K562 (cell line): ENCODE data around the gene PGS1. TPM values are rescaled to one million over a fixed set of nuclear protein-coding genes. Genes with fewer than 3 reads are reported as not detected.

Experiments used
- ATF1 ChIP-seq, 2 experiments: fragments of 450-650 bp in 1 of 2; IDR thresholded peaks; 2 replicates each; pipeline ENCODE4 v1.6.1; 2016; ENCODE audit warnings: missing compliant biosample characterization in 1 of 2, missing genetic modification characterization in 1 of 2
- CCAR2 ChIP-seq: fragments of 200-400 bp; formaldehyde crosslinking; IDR thresholded peaks from 2 replicates; pipeline ENCODE4 v1.6.1; 2017; ENCODE audit warnings: mild to moderate bottlenecking, low read depth, low read length
- CSDE1 ChIP-seq, 2 experiments: fragments of 450-650 bp; IDR thresholded peaks; 2 replicates each; pipeline ENCODE4 v1.6.1; 2016; ENCODE audit warnings: mild to moderate bottlenecking in 1 of 2
- HMGN3 ChIP-seq: IDR thresholded peaks from 2 replicates; pipeline ENCODE4 v1.6.1; 2011; ENCODE audit warnings: borderline replicate concordance, low read depth, mild to moderate bottlenecking, mixed read lengths, low read length; ENCODE audit not compliant: insufficient read length; ENCODE audit errors: extremely low read depth
- KLF6 ChIP-seq: fragments of 250-450 bp; sonication (Bioruptor Pico); IDR thresholded peaks from 2 replicates; pipeline ENCODE4 v1.4.0; 2020; ENCODE audit warnings: mild to moderate bottlenecking, moderate library complexity, borderline replicate concordance
- OTX1 ChIP-seq: fragments of 450-650 bp; formaldehyde crosslinking; IDR thresholded peaks from 2 replicates; pipeline ENCODE4 v1.4.0; 2022; ENCODE audit warnings: mild to moderate bottlenecking
- SMARCC2 ChIP-seq: fragments of 450-650 bp; IDR thresholded peaks from 2 replicates; pipeline ENCODE4 v1.6.1; 2017; ENCODE audit warnings: antibody characterized with exemption, moderate library complexity, mild to moderate bottlenecking, low read depth
- SP1 ChIP-seq: sonication (generic); formaldehyde crosslinking; IDR thresholded peaks from 2 replicates; pipeline ENCODE4 v1.8.1; 2022; ENCODE audit warnings: mild to moderate bottlenecking, missing genetic modification reagents
- STAT5A ChIP-seq: IDR thresholded peaks from 2 replicates; pipeline ENCODE4 v1.6.1; 2012; ENCODE audit warnings: low read length, inconsistent platforms, borderline replicate concordance
- ZBTB7A ChIP-seq: IDR thresholded peaks from 2 replicates; pipeline ENCODE4 v1.6.1; 2011; ENCODE audit warnings: low read depth, mild to moderate bottlenecking, low read length, moderate library complexity, borderline replicate concordance; ENCODE audit not compliant: control insufficient read depth
- ZNF146 ChIP-seq: IDR thresholded peaks from one replicate; pipeline ENCODE4 v1.6.1; 2018; ENCODE audit warnings: missing compliant biosample characterization; ENCODE audit not compliant: unreplicated experiment
- ZNF57 ChIP-seq: fragments of 450-650 bp; formaldehyde crosslinking; IDR thresholded peaks from 2 replicates; pipeline ENCODE4 v1.4.0; 2020; ENCODE audit warnings: mild to moderate bottlenecking, moderate library complexity
- polyA plus RNA-seq, 8 experiments: library from polyadenylated mRNA; depleted of rRNA in 4 of 8; stranded (reverse) in 5 of 8; unstranded in 3 of 8; fragments of >200 nt; fragmentation: Nextera tagmentation in 2 of 8; fragmentation: Illumina TruSeq in 1 of 8; extraction: Ambion mirVana in 2 of 8; extraction: Trizol in 1 of 8; gene quantifications; 2 replicates each; pipeline versions ENCODE4 v1.2.1 to v1.2.3, GENCODE V29; 2011 to 2014; ENCODE audit warnings: inconsistent platforms in 1 of 8, missing spikeins in 1 of 8
- total RNA-seq, 7 experiments: library from RNA; depleted of rRNA in 6 of 7; stranded (reverse); fragments of >200 nt in 6 of 7; fragmentation: Illumina TruSeq in 2 of 7; extraction: Trizol in 2 of 7; gene quantifications; 2 replicates each; pipeline versions ENCODE4 v1.2.1 to v1.2.3, GENCODE V29; 2011 to 2021; ENCODE audit warnings: low replicate concordance in 1 of 7
- TF ChIP-seq, protein P1 (sequence below): sonication (generic); formaldehyde crosslinking; IDR thresholded peaks from 2 replicates; pipeline ENCODE4 v1.8.1; 2023; ENCODE audit warnings: missing genetic modification reagents, mild to moderate bottlenecking, borderline replicate concordance
- TF ChIP-seq, protein P2 (sequence below): fragments of 450-650 bp; formaldehyde crosslinking; IDR thresholded peaks from 2 replicates; pipeline ENCODE4 v1.4.0; 2022; ENCODE audit warnings: missing genetic modification characterization
- TF ChIP-seq, protein P3 (sequence below): fragments of 450-650 bp; IDR thresholded peaks from 2 replicates; pipeline ENCODE4 v1.6.1; 2014; ENCODE audit warnings: low read depth, mild to moderate bottlenecking, moderate library complexity, borderline replicate concordance
- TF ChIP-seq, protein P4 (sequence below): sonication (generic); formaldehyde crosslinking; IDR thresholded peaks from 2 replicates; pipeline ENCODE4 v1.5.0; 2020; ENCODE audit warnings: missing genetic modification reagents

PGS1 gene
- total and polyA plus RNA-seq, 9 of the 15 experiments (the other 6 are each of a cell fraction or from before 2014, with no cell fraction given): 1.3 to 39.4 (median 22.3) TPM

DNA sequence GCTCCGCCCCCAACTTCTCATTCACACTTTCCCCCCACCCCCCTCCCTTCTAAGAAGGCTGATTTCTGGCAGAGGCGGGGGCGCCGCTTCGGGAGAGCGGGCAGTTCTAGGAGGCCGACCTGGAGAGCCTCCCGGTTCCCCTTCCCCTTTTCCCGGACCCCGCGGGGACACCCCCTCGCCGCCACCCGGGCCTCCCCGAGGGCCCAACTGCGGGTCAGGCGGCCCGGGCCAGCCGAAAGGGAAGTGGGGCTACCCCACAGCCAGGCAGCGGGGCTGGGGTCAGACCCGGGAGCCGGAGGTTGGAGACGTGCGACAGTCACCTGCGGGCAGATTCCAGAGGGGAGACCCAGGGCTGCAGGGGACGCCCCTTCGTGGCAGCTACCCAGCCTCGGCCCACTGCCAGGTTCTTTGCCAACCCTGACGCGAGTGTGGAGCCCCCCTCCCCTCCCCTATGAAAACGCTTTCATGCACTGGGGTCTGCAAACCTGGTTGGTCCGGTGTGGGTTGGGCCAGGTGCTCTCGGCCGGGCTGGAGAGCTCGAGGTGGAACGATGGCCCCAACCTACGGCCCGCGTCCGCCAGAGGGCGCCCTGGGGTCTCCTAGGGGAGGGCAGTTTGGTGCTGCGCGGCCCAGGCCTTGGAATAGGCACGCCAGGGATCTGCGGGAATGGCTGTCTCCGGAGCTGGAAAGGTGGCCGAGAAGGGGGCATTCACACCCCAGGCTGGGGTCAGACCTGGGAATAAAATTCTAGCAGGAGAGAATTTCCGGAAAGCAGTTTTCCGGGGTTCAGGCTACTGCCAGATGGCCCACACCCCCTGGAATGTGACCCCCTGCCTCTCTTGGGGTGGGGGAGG lies 17.9 kb upstream of the PGS1 start (continued):
- TF ChIP-seq ZNF146 (CRISPR knock-in tag) (no peak), ZBTB7A (peak; percentile 58), CSDE1 (IDR thresholded peaks at IDR 0.05) (no peak), STAT5A (no peak), KLF6 (no peak), ATF1 (CRISPR knock-in tag; IDR thresholded peaks at IDR 0.05) (no peak), ATF1 (tag; IDR thresholded peaks at IDR 0.05) (peak; percentile 44), CCAR2 (no peak), HMGN3 (peak; percentile 46), ZNF57 (CRISPR knock-in tag) (no peak), SMARCC2 (0 out of 2 replicates have a peak, but pooled peaks have one; percentile 43), OTX1 (no peak), SP1 (CRISPR knock-in tag) (peak; percentile 63; the same call in 1 of the 2 replicates)
- TF ChIP-seq, protein P1, sequence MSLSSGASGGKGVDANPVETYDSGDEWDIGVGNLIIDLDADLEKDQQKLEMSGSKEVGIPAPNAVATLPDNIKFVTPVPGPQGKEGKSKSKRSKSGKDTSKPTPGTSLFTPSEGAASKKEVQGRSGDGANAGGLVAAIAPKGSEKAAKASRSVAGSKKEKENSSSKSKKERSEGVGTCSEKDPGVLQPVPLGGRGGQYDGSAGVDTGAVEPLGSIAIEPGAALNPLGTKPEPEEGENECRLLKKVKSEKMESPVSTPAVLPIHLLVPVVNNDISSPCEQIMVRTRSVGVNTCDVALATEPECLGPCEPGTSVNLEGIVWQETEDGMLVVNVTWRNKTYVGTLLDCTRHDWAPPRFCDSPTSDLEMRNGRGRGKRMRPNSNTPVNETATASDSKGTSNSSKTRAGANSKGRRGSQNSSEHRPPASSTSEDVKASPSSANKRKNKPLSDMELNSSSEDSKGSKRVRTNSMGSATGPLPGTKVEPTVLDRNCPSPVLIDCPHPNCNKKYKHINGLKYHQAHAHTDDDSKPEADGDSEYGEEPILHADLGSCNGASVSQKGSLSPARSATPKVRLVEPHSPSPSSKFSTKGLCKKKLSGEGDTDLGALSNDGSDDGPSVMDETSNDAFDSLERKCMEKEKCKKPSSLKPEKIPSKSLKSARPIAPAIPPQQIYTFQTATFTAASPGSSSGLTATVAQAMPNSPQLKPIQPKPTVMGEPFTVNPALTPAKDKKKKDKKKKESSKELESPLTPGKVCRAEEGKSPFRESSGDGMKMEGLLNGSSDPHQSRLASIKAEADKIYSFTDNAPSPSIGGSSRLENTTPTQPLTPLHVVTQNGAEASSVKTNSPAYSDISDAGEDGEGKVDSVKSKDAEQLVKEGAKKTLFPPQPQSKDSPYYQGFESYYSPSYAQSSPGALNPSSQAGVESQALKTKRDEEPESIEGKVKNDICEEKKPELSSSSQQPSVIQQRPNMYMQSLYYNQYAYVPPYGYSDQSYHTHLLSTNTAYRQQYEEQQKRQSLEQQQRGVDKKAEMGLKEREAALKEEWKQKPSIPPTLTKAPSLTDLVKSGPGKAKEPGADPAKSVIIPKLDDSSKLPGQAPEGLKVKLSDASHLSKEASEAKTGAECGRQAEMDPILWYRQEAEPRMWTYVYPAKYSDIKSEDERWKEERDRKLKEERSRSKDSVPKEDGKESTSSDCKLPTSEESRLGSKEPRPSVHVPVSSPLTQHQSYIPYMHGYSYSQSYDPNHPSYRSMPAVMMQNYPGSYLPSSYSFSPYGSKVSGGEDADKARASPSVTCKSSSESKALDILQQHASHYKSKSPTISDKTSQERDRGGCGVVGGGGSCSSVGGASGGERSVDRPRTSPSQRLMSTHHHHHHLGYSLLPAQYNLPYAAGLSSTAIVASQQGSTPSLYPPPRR (CRISPR knock-in tag): 0 out of 2 replicates have a peak, but pooled peaks have one; percentile 34
- TF ChIP-seq, protein P2, sequence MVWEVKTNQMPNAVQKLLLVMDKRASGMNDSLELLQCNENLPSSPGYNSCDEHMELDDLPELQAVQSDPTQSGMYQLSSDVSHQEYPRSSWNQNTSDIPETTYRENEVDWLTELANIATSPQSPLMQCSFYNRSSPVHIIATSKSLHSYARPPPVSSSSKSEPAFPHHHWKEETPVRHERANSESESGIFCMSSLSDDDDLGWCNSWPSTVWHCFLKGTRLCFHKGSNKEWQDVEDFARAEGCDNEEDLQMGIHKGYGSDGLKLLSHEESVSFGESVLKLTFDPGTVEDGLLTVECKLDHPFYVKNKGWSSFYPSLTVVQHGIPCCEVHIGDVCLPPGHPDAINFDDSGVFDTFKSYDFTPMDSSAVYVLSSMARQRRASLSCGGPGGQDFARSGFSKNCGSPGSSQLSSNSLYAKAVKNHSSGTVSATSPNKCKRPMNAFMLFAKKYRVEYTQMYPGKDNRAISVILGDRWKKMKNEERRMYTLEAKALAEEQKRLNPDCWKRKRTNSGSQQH (CRISPR knock-in tag): no peak
- TF ChIP-seq, protein P3, sequence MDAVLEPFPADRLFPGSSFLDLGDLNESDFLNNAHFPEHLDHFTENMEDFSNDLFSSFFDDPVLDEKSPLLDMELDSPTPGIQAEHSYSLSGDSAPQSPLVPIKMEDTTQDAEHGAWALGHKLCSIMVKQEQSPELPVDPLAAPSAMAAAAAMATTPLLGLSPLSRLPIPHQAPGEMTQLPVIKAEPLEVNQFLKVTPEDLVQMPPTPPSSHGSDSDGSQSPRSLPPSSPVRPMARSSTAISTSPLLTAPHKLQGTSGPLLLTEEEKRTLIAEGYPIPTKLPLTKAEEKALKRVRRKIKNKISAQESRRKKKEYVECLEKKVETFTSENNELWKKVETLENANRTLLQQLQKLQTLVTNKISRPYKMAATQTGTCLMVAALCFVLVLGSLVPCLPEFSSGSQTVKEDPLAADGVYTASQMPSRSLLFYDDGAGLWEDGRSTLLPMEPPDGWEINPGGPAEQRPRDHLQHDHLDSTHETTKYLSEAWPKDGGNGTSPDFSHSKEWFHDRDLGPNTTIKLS: peak; percentile 36; the same call in 1 of the 2 replicates
- TF ChIP-seq, protein P4, sequence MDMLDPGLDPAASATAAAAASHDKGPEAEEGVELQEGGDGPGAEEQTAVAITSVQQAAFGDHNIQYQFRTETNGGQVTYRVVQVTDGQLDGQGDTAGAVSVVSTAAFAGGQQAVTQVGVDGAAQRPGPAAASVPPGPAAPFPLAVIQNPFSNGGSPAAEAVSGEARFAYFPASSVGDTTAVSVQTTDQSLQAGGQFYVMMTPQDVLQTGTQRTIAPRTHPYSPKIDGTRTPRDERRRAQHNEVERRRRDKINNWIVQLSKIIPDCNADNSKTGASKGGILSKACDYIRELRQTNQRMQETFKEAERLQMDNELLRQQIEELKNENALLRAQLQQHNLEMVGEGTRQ (CRISPR knock-in tag): no peak
